BLaER1 treated with 17β-estradiol and CSF1 and Interleukin-3, amounts not matched to agents 10 nM and 100 nM (cell line): ENCODE data around the gene MTIF3.
A peak's percentile ranks its signal among the peaks of the same experiment; 100 is the strongest.

Source experiments
- H3K27ac ChIP-seq, 11 experiments: shearing (Covaris generic); formaldehyde crosslinking; 2 replicates each; pipeline ENCODE4 v1.8.1; 2022
- H3K27me3 ChIP-seq, 11 experiments: shearing (Covaris generic); formaldehyde crosslinking; 2 replicates each; pipeline ENCODE4 v1.8.1; 2022
- H3K36me3 ChIP-seq, 11 experiments: shearing (Covaris generic); formaldehyde crosslinking; 2 replicates each; pipeline ENCODE4 v1.8.1; 2022
- H3K4me1 ChIP-seq, 10 experiments: shearing (Covaris generic); formaldehyde crosslinking; 2 replicates each; pipeline ENCODE4 v1.8.1; 2022
- H3K4me2 ChIP-seq, 11 experiments: shearing (Covaris generic); formaldehyde crosslinking; 2 replicates each; pipeline ENCODE4 v1.8.1; 2022
- H3K4me3 ChIP-seq, 10 experiments: shearing (Covaris generic); formaldehyde crosslinking; 2 replicates each; pipeline ENCODE4 v1.8.1; 2022
- H3K9ac ChIP-seq, 11 experiments: shearing (Covaris generic); formaldehyde crosslinking; 2 replicates each; pipeline ENCODE4 v1.8.1; 2022
- H3K9me3 ChIP-seq, 11 experiments: shearing (Covaris generic); formaldehyde crosslinking; replicated peaks in 1 of 11; 2 replicates each; pipeline ENCODE4 v1.8.1; 2022
- H4K20me1 ChIP-seq, 11 experiments: shearing (Covaris generic); formaldehyde crosslinking; 2 replicates each; pipeline ENCODE4 v1.8.1; 2022
- Cebpa-rat ChIP-seq, 11 experiments: shearing (Covaris generic); IDR thresholded peaks; 2 replicates each; pipeline ENCODE4 v1.8.1; 2022

The MTIF3 gene

GRCh38 chr13:27466513-27466912 is 16.1 kb upstream of the MTIF3 start:
- Histone ChIP-seq H3K27me3 (no peaks in the 10 kb centered on the region), H4K20me1 (no peaks in the 10 kb centered on the region), H3K9me3 (peaks cover 0 to 14% (median 12%) of the 10 kb centered on the region in 11 experiments; a peak in 18 of 22 replicates), H3K4me2 (no peak overlapping the region), H3K4me1 (peaks cover 0 to 7% (median 0%) of the 10 kb centered on the region in 10 experiments; a peak in 2 of 20 replicates), H3K4me3 (no peak overlapping the region), H3K9ac (no peak overlapping the region), H3K27ac (no peak overlapping the region), H3K36me3 (no peaks in the 10 kb centered on the region)
- TF ChIP-seq Cebpa-rat (IDR thresholded peaks at IDR 0.05): no peak

DNA sequence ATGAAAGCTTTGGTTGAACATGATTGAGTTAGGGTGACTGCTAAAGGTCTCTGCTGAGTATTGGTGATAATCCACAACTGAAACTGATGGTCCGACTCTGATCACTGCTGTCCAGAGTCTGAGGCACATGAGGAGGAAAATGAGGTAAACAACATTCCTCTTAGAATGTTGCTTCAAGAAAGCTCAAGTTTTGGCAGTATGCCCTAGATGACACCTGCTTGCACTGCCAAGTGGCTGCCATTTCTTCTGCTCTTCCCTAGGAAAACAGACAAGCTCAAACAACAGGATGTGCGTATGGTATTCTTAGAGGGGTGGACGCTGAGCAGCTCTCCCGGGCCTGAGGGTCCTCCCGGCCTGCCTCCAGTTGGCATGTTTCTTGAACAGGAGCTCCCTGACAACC is 15.2 kb upstream of the MTIF3 start:
- Histone ChIP-seq H3K36me3 (no peaks in the 10 kb centered on the region), H3K9ac (no peak overlapping the region), H4K20me1 (no peaks in the 10 kb centered on the region), H3K27me3 (no peaks in the 10 kb centered on the region), H3K4me3 (no peak overlapping the region), H3K4me1 (peaks cover 0 to 8% (median 0%) of the 10 kb centered on the region in 10 experiments; a peak in 2 of 20 replicates), H3K27ac (no peak overlapping the region), H3K4me2 (no peak overlapping the region), H3K9me3 (peaks cover 0 to 14% (median 12%) of the 10 kb centered on the region in 11 experiments; a peak in 18 of 22 replicates)
- TF ChIP-seq Cebpa-rat (IDR thresholded peaks at IDR 0.05): no peak

GRCh38 chr13:27463500-27463899 is 13.1 kb upstream of the MTIF3 start:
- Histone ChIP-seq H3K9ac (no peak overlapping the region), H3K9me3 (peaks cover 0 to 5% (median 3%) of the 10 kb centered on the region in 11 experiments; a peak in 13 of 22 replicates), H3K27me3 (no peaks in the 10 kb centered on the region), H3K4me1 (peaks cover 0 to 8% (median 0%) of the 10 kb centered on the region in 10 experiments; a peak in 2 of 20 replicates), H3K36me3 (no peaks in the 10 kb centered on the region), H3K4me3 (no peak overlapping the region), H3K4me2 (no peak overlapping the region), H4K20me1 (no peaks in the 10 kb centered on the region), H3K27ac (no peak overlapping the region)
- TF ChIP-seq Cebpa-rat (IDR thresholded peaks at IDR 0.05): no peak

- Histone ChIP-seq H3K9ac (no peak overlapping the region), H3K27me3 (no peaks in the 10 kb centered on the region), H3K4me2 (peak overlapping the region in 1 of 11 experiments; percentile 15; a peak in 1 of 22 replicates), H3K27ac (no peak overlapping the region), H3K4me3 (no peak overlapping the region), H3K36me3 (no peaks in the 10 kb centered on the region), H3K4me1 (peaks cover 0 to 8% (median 0%) of the 10 kb centered on the region in 10 experiments; a peak in 2 of 20 replicates), H4K20me1 (no peaks in the 10 kb centered on the region), H3K9me3 (no peaks in the 10 kb centered on the region)
- TF ChIP-seq Cebpa-rat (IDR thresholded peaks at IDR 0.05): no peak
These were observed 11.7 kb upstream of the MTIF3 start for GRCh38 chr13:27461940-27462584.

DNA sequence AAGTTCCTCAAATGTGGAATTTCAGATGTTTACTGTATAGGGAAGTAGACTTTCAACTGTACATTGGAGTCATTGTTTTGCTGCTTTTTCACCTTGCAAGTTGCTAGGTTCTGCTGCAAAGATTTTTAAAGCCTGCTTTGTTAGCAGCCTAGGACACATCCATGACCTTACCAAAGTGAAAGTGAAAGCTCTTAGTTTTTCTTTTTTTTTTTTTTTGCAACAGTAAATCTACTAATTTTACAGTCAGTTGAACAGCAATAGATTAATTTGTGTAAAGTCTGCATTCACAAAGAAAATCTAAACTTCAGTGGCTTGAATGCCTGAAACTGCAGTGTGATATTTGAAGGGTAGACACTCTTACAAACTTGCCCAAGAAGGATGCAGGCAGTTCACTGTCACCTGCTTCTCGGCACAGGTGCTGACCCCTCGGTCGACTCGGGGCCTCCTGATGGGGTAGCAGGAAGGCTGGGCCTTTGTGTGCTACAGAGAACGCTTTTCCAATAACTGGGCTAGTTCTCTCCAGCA is 5.0 kb upstream of the MTIF3 start:
- TF ChIP-seq Cebpa-rat (IDR thresholded peaks at IDR 0.05): no peak
- H3K9ac ChIP-seq: peak overlapping the region; percentile 43 to 75 (median 58); a peak in 21 of 22 replicates
- peak overlapping the region; percentile 83 to 97 (median 92) for H3K4me2 ChIP-seq
- H3K27me3 ChIP-seq: no peaks in the 10 kb centered on the region
- no peaks in the 10 kb centered on the region for H3K36me3 ChIP-seq
- no peaks in the 10 kb centered on the region for H3K9me3 ChIP-seq
- H3K4me3 ChIP-seq: peak overlapping the region; percentile 35 to 61 (median 49)
- H3K4me1 ChIP-seq: peaks cover 24 to 34% (median 29%) of the 10 kb centered on the region in 10 experiments
- H3K27ac ChIP-seq: peak overlapping the region; percentile 30 to 77 (median 62); a peak in 20 of 22 replicates
- H4K20me1 ChIP-seq: no peaks in the 10 kb centered on the region

GRCh38 chr13:27450921-27451471 is 632 bp upstream of the MTIF3 start:
- H3K27ac ChIP-seq: peak overlapping the region; percentile 91 to 98 (median 96)
- no peaks in the 10 kb centered on the region for H3K27me3 ChIP-seq
- no peaks in the 10 kb centered on the region for H3K9me3 ChIP-seq
- peak overlapping the region; percentile 72 to 90 (median 83) for H3K4me3 ChIP-seq
- peaks cover 57 to 68% (median 60%) of the 10 kb centered on the region in 10 experiments for H3K4me1 ChIP-seq
- H3K36me3 ChIP-seq: 0 out of 22 replicates have a peak, but pooled peaks cover 0 to 3% (median 0%) of the 10 kb centered on the region in 11 experiments
- H4K20me1 ChIP-seq: peaks cover 0 to 6% (median 0%) of the 10 kb centered on the region in 11 experiments; a peak in 3 of 22 replicates
- H3K9ac ChIP-seq: peak overlapping the region; percentile 90 to 97 (median 94)
- TF ChIP-seq Cebpa-rat (IDR thresholded peaks at IDR 0.05): no peak
- peak overlapping the region; percentile 87 to 97 (median 94) for H3K4me2 ChIP-seq

DNA sequence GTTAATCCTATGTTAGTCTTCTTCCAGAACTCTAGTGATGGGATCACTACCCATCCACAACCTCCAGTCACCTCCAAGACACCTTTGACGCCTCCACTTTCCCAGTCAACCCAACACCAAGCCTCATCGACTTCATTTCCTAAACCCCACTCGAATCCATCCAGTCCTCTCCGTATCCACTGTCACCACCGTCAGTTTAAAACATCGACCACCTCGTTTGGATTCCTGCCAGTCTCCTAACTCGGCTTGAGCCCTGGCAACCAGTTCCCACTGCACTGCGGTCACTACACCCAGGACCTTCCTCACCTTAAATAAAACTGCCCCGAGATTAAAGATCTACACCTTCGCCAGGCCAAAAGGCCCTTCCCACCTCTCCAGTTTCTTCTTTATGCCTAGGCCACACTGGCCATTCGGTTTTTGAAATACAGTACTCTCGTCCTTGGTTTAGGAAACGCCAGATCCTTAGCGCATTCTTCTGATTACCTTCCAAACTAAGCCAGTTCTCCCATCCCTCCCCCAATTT is 1.2 kb downstream of the MTIF3 start:
- Histone ChIP-seq H3K4me1 (peaks cover 42 to 68% (median 62%) of the 10 kb centered on the region in 10 experiments), H3K4me3 (peak overlapping the region; percentile 72 to 90 (median 83)), H3K4me2 (peak overlapping the region; percentile 87 to 97 (median 94)), H3K27me3 (no peaks in the 10 kb centered on the region), H4K20me1 (peaks cover 0 to 18% (median 0%) of the 10 kb centered on the region in 11 experiments; a peak in 4 of 22 replicates), H3K27ac (peak overlapping the region; percentile 91 to 98 (median 96); a peak in 21 of 22 replicates), H3K9ac (peak overlapping the region; percentile 90 to 97 (median 94)), H3K36me3 (peaks cover 0 to 16% (median 0%) of the 10 kb centered on the region in 11 experiments; a peak in 6 of 22 replicates), H3K9me3 (no peaks in the 10 kb centered on the region)
- TF ChIP-seq Cebpa-rat (IDR thresholded peaks at IDR 0.05): no peak

- Histone ChIP-seq H3K27me3 (no peaks in the 10 kb centered on the region), H3K4me2 (peak overlapping the region; percentile 87 to 97 (median 94)), H3K36me3 (peaks cover 0 to 20% (median 0%) of the 10 kb centered on the region in 11 experiments; a peak in 6 of 22 replicates), H3K9me3 (no peaks in the 10 kb centered on the region), H3K4me1 (peaks cover 42 to 75% (median 67%) of the 10 kb centered on the region in 10 experiments), H3K9ac (peak overlapping the region; percentile 16 to 97 (median 94); a peak in 19 of 22 replicates), H4K20me1 (peaks cover 0 to 19% (median under 1%) of the 10 kb centered on the region in 11 experiments; a peak in 6 of 22 replicates), H3K4me3 (peak overlapping the region; percentile 72 to 90 (median 83); a peak in 18 of 20 replicates), H3K27ac (peak overlapping the region in 10 of 11 experiments; percentile 91 to 98 (median 96); a peak in 18 of 22 replicates)
- no peak for TF ChIP-seq Cebpa-rat (IDR thresholded peaks at IDR 0.05)
These were observed 2.1 kb downstream of the MTIF3 start for GRCh38 chr13:27448308-27448707.
